HCT116 (cell line): ENCODE data around the gene NEO1.

ENCODE experiments used
- ATF3 ChIP-seq: IDR thresholded peaks from 2 replicates; pipeline ENCODE4 v1.6.1; 2012
- CTCF ChIP-seq, 3 experiments: fragments of 200-600 bp in 1 of 3; sonication (generic) in 1 of 3; IDR thresholded peaks in 2 of 3; conservative IDR thresholded peaks in 1 of 3; 2 replicates each; pipeline ENCODE4 v1.5.1; 2012 to 2017; ENCODE audit warnings: low read depth in 2 of 3, low read length in 2 of 3, antibody characterized with exemption in 1 of 3, borderline replicate concordance in 1 of 3, control low read depth in 1 of 3, mild to moderate bottlenecking in 1 of 3, mixed read lengths in 1 of 3, mixed run types in 1 of 3, moderate library complexity in 1 of 3; ENCODE audit not compliant: insufficient read depth in 1 of 3
- EZH2 ChIP-seq: fragments of 200-600 bp; sonication (generic); IDR thresholded peaks from 2 replicates; pipeline ENCODE4 v1.6.1; 2017; ENCODE audit warnings: antibody characterized with exemption, mixed run types
- JUND ChIP-seq: IDR thresholded peaks from 2 replicates; pipeline ENCODE4 v1.6.1; 2012
- POLR2A ChIP-seq: IDR thresholded peaks from 2 replicates; pipeline ENCODE4 v1.7.0; 2011; ENCODE audit warnings: borderline replicate concordance; ENCODE audit not compliant: insufficient read depth, insufficient read length; ENCODE audit errors: extremely low read depth
- TCF7L2 ChIP-seq: IDR thresholded peaks from 2 replicates; pipeline ENCODE4 v1.7.0; 2011; ENCODE audit warnings: borderline replicate concordance, inconsistent platforms; ENCODE audit not compliant: insufficient read depth, insufficient read length; ENCODE audit errors: extremely low read depth
- ZFX ChIP-seq: fragments of 450-650 bp; IDR thresholded peaks from 2 replicates; pipeline ENCODE4 v1.6.1; 2017
- TF ChIP-seq, protein P1 (sequence below): IDR thresholded peaks from 2 replicates; pipeline ENCODE4 v1.6.1; 2011; ENCODE audit warnings: mild to moderate bottlenecking, low read length, moderate library complexity; ENCODE audit not compliant: insufficient replicate concordance; ENCODE audit errors: extremely low read depth

DNA sequence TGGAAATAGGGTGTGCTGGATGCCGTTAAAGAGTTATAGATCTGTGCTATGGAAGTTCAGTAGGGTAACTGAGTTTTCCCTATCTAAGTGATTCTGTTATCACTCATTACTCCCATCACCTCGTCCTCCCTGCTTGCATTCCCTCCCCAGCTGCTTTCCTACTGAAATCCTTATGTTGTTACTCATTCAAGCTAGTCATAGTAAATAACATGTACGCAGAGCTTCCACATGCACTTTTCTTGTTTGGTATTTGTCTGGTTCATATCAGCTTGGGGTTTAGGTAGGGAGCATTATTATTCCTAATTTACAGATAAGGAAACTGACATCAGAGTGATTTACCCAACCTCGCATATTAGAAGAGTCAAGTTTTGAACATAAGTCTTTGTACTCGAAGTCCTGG, 181.4 kb downstream of the NEO1 start:
- TF ChIP-seq POLR2A (no peak), CTCF (IDR thresholded peaks at IDR 0.05 in 2 of 3, conservative IDR thresholded peaks at IDR 0.05 in 1 of 3; ENCODE audit: borderline replicate concordance in 1 of 3, insufficient read depth in 1 of 3, low read depth in 2 of 3, low read length in 2 of 3) (no peak), ZFX (no peak), EZH2 (no peak), JUND (no peak), ATF3 (no peak), TCF7L2 (no peak)
- TF ChIP-seq, protein P1, sequence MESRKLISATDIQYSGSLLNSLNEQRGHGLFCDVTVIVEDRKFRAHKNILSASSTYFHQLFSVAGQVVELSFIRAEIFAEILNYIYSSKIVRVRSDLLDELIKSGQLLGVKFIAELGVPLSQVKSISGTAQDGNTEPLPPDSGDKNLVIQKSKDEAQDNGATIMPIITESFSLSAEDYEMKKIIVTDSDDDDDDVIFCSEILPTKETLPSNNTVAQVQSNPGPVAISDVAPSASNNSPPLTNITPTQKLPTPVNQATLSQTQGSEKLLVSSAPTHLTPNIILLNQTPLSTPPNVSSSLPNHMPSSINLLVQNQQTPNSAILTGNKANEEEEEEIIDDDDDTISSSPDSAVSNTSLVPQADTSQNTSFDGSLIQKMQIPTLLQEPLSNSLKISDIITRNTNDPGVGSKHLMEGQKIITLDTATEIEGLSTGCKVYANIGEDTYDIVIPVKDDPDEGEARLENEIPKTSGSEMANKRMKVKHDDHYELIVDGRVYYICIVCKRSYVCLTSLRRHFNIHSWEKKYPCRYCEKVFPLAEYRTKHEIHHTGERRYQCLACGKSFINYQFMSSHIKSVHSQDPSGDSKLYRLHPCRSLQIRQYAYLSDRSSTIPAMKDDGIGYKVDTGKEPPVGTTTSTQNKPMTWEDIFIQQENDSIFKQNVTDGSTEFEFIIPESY, result no peak
